Smooth muscle cell of the brain vasculature (primary cell): ENCODE data around the gene CTH.
"Not testable (repeated sequence)": the region's sequence is repeated elsewhere in the genome, so short reads cannot be mapped to it uniquely, and the experiment has no call there.

Experiments used
- DNase-seq: peaks from one replicate; pipeline ENCODE4 v3.0.0-alpha.2; 2012; ENCODE audit warnings: low read depth, low spot score

Gene CTH

DNA sequence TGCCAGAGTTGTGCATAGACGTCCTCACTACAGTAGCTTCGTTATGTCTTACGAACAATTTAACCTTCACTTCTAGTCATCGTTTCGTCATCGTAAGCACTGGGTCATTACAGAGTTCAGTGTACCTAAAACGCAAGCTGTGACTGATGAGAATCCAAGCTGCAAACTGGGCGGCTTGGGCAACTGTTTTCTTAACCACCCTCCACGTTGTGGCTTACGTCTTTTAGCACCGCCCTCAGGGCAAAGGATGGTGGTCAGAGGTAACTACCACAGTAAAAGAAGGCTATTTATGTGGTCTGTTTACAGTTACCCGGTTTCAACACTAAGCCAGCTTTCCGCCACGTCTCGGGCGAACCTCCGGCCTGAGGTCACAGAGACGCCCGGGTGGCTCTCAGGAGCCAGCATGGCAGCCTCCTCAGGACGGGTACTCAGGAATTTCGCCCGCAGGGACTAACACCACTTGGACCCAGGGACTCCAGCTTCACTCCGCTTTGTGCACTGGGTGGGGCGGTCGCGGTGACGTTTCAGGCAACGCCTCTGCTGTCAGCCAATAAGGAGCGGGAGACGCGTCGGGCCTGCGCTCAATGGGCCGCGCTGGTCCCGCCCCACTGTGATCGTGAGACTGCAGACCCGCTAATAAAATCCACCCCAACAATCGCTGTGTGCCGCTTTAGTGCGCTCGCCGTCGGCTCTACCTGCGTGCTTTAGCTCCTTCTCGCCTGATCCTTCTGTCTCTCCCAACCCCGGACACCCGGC is at the start of gene CTH:
Gene CTH, plus strand, starts transcription at position 665 of the 756 bp plus-strand sequence. CDS start 148 bp downstream, outside the sequence.
- DNase-seq, result peak; percentile 86

DNA sequence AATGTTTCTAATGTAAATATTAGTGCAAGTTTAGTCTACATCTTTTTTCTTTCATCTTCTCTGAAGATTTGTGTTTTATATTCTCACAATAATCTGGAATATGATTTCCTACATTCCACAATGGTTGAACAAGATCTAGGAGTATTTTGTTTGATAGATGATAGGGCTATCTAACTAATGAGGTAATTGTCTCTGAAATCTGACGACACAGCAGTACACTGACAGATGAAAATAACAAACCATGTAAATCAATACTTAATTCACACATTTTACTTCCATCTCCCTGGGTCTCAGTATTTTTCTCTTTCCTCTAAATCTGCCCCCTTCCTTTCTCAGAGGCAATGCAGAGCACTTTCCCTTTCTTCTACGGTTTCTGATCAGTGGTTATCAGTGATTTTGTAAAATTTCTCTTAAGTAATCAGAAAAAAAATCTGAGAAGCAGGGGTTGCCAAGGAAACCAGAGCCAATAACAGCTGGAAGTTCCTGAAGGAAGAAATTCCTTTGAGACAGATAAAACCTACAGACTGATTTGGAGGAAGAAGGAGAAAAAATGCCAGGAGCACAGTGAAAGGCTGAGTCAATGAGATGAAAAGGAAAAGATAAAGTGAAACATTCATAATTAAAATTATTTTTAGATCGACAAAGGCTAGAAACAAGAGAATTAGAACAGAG is 49.2 kb upstream of the CTH start:
- peak; percentile 20 for DNase-seq

DNA sequence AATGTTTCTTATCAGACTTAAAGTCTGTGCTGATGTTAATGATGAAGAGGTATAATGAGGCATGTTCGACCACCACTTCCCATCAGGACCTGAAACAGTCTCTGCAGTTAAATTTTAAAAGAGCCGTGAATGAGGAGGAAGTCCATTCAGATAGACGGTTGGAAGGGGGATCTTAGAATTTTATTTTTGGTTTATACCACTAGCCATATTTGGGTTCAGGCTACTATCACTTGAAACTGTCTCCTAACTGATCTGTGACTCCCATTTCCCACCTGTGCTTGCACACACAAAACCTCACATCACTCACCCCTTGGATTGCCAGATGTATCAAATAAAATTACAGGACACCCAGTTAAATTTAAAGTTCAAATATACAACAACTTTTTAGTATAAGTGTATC is 46.6 kb upstream of the CTH start:
- DNase-seq, result no peak

DNA sequence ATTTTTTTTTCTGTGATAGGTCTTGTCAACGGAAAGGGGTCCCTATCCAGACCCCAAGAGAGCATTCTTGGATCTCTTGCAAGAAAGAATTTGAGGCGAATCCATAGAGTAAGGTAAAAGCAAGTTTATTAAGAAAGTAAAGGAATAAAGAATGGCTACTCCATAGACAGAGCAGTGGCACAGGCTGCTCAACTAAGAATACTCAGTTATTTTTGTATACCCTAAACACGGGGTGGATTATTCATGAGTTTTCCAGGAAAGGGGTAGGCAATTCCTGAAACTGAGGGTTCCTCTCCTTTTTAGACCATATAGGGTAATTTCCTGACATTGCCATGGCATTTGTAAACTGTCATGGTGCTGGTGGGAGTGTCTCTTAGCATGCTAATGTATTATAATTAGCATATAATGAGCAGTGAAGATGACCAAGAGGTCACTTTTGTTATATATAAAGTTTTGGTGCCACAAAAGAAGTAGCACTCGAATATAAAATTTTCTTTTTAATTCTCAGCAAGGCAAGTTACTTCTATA is 44.6 kb upstream of the CTH start:
- not testable (repeated sequence) for DNase-seq

DNA sequence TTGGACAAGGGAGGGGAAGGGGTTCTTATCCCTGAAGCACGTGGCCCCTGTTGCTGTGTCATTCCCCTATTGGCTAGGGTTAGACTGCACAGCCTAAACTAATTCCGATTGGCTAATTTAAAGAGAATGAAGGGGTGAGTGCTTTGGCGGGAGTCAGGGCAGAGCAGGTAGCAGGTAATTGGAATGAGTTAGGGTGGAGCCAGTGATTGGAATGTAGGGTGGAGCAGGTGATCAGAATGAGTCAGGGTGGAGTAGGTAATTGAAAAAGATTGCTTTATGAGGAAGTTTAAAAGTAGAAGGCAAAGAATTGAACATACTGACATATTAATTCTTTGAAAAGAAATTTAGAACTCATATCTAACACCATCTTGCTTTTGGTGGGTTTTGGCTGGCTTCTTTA is 44.1 kb upstream of the CTH start:
- DNase-seq, result not testable (repeated sequence)

DNA sequence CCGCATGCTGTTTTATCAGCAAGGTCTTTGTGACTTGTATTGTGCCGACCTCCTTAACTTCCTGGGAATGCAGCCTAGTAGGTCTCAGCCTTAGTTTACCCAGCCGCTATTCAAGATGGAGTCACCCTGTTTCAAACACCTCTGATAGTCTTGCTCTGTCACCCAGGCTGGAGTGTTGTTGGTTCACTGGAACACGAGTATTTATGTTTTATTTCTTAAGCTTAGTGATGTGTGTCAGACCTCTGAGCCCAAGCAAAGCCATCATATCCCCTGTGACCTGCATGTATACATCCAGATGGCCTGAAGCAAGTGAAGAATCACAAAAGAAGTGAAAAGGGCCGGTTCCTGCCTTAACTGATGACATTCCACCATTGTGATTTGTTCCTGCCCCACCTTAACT is 43.7 kb upstream of the CTH start:
- DNase-seq, result not testable (repeated sequence)

DNA sequence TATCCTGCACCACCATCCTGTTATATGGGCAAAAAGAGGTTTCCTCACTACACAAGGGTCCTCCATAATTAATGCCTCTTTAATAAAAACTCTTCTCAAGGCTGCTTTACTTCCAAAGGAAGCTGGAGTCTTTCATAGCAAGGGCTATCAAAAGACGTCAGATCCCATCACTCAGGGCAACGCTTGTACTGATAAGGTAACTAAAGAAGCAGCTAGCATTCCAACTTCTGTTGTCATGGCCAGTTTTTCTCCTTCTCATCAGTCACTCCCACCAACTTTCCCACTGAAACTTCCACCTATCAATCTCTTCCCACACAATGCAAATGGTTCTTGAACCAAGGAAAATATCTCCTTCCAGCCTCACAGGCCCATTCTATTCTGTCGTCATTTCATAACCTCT is 39.5 kb upstream of the CTH start:
- DNase-seq, result not testable (repeated sequence)

DNA sequence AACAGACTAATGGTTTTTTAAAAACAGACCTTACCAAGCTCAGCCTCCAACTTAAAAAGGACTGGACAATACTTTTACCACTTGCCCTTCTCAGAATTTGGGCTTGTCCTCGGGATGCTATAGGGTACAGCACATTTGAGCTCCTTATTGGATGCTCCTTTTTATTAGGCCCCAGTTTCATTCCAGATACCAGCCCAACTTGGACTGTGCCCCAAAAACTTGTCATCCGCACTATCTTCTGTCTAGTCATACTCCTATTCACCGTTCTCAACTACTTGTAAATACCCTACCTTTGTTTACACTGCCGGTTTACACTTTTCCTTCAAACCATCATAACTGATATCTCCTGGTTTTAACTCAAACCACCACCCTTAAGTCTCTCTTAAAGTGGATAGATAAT is 38.6 kb upstream of the CTH start:
- no peak for DNase-seq

DNA sequence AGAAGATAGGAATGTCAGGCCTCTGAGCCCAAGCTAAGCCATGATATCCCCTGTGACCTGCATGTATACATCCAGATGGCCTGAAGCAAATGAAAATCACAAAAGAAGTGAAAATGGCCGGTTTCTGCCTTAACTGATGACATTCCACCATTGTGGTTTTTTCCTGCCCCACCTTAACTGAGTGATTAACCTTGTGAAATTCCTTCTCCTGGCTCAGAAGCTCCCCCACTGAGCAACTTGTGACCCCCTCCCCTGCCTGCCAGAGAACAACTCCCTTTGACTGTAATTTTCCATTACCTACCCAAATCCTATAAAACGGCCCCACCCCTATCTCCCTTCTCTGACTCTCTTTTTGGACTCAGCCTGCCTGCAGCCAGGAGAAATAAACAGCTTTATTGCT is 37.5 kb upstream of the CTH start:
- not testable (repeated sequence) for DNase-seq

DNA sequence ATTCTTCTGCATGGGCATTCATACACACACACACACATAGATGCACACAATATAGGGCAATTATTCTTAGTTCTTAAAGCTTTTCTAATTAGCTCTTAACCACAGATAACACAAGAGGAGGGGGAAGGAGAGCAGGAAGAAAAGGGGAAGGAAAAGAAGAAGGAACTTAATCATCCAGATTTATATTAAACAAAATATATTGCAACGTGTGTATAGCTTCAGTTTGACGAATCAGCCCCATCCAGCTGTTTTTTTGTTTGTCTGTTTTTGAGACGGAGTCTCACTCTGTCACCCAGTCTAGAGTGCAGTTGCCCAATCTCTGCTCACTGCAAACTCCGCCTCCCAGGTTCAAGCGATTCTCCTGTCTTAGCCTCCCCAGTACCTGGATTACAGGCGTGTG is 34.9 kb upstream of the CTH start:
- no peak for DNase-seq

DNA sequence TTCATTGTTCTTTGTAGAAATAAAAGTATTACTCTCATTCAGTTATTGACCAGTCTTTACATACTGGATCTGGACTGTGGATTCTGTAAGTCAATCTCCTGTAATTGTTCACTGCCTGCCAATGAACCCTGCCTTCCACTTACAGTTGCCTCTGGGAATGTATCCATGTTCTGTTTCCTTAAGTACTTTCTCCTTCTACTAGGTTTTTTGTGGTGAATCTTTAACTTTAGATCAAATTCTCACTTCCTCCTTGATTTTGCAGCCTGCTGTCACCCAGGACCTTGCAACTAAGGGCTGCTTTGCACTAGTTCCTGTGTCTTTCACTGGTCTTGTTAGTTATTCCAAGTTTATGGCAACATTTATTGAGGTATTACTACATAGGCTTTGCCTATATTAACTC is 28.4 kb upstream of the CTH start:
- DNase-seq, result no peak

DNA sequence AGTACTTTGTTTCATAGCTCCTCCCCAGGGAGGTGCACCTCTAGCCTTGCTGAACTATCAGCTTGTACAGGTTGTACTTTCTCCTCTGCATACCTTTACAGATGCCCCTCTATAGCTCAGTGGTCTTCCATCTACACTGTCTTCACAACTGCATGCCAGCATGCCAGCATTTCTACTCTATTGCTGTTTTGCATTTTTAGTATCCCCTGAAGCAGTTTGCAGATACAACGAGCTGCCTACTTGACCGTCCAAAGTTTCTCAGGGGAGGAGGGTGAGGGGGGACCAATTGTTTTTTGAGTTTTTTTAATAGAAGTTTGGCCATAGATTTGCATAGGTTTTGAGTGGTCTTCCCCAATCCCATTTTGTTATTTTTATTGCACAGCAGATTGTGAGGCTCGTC is 27.6 kb upstream of the CTH start:
- no peak for DNase-seq

DNA sequence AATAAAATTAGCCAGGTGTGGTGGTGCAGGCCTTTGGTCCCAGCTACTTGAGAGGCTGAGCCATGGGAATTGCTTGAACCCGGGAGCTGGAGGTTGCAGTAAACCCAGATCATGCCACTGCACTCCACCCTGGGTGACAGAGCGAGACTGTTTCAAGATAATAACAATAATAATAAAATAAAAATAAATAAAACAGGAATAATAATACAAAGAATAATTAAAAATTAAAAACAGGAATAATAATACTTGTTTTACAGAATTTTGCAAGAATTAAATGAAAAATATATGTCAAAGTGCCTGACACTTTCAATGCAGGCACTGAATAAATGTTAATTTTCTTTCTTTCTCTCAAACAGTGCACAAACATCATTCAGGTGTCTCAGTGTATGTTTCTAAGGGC is 26.5 kb upstream of the CTH start:
- DNase-seq, result no peak

DNA sequence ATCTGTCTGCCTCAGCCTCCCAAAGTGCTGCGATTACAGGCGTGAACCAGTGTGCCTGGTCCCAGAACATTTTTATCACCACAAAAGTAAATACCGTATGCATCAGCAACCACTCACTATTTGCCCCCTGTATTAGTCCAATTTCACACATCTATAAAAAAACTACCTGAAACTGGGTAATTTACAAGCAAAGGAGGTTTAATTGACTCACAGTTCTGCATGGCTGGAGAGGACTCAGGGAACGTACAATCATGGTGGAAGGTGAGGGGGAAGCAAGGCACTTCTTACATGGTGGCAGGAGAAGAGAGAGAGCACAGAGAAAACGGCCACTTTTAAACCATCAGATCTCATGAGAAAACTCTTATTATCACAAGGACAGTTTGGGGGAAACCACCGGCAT is 25.6 kb upstream of the CTH start:
- no peak for DNase-seq

DNA sequence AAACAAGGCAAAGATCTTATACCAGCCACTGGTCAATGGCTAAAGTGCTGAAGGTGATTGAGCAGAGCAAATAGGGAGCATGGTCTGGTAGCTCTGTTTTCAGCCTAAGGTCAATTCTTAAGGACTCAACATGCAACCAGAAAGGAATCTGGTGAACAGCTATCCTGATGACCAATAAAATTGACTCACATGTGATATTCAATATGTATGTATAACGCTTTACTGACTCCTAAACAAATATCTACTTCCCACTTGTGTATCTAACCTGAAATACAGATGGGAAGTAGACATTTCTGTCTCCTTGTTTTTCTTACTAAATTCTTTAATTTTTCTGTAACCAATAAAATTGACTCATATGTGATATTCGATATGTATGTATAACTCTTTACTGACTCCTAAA is 24.9 kb upstream of the CTH start:
- DNase-seq, result no peak

DNA sequence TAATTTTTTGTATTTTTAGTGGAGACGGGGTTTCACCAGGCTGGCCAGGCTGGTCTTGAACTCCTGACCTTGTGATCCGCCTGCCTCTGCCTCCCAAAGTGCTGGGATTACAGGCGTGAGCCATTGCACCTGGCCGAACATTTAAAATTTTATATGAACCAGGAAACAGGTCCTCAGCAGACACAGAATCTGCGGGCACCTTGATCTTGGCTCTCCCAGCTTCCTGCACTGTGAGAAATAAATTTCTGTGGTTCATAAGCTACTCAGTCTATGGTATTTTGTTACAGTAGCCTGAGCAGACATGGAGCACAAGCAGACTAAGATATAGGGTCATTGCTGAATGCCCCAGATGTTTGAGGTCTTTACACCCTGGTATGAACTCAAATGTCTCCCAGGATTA is 23.6 kb upstream of the CTH start:
- no peak for DNase-seq

DNA sequence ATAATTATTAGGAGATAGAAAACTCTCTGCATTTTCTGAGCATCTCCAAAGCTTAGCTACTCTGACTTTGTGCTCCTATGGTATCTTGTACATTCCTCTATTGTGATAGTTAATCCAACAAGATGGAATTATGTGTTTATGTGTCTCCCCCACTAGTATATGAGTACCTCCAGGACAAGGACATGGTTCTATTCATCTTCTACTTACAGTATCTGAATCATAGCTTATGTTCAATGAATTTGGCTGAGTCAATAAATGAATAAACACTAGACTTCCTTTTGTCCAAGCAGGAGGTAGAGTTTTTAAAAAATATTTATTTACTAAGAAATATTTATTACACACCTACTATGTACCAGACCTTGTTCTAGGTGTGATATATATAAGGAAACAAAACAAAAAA is 18.4 kb upstream of the CTH start:
- no peak for DNase-seq

DNA sequence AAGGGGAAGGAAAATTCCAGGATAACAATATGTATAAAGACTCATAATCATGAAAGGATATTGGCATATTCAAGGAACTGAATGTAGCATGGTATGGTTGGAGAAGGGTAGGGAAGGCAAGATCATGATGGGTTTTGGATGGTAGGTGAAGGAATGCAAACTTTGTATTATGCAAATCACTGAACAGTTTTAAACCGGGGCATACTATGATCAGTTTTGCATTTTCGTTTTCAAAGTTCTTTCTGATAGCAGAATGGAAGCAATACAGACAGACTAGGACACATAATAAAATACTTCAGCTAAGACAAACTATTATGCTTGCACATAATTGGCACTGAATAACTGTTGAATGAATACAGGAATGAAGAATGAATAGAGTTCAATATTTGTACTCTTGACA is 14.5 kb upstream of the CTH start:
- no peak for DNase-seq

DNA sequence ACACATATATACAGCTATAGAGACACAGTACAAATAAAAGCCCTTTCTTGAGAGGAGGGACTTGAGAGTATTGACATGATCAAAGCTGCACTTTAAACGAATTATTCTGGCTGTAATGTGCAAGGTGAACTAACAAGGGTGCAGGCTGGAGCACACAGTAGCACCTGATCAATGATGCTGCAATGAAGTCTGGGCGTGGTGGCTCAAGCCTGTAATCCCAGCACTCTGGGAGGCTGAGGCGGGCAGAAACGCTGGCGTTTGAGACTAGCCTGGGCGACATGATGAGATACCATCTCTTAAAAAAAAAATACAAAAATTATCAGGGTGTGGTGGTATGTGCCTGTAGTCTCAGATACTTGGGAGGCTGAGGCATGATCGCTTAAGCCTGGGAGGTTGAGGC is 14.1 kb upstream of the CTH start:
- DNase-seq, result no peak

DNA sequence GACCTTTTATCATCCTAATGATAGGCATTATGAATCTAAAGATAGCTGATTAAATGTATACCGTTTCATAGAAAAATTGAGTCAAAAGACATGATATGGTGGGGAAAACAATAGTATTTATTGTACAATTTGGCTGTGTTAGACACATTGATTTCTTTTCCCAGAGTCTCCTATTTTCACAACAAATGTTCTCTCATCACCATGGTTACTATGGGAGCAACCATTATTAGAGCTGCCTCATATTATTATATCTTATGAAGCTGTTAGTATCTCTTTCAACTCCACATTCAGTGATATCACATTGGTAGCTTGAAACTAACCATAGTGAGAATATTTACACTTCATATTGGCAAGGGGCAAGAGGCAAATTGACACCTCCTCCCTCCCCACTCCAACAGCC is 10.7 kb upstream of the CTH start:
- no peak for DNase-seq

DNA sequence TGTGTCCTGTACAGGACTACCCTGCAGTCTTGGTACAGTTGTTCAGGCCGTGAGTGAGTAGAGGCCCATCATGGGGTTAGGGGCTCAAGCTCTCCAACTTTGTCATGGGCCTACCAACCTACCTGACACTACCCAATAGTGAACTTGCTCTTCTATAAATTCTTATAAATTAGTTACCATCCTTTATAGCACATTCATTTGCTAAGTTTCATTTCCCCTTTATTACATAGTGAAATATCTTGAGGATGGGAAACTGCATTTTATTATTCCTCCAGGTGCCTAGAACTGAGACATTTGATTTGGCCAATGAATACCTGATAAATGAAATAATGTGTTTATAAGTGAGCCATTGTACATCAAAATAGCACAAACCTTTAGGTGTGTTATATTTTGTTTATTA is 9.1 kb upstream of the CTH start:
- no peak for DNase-seq

DNA sequence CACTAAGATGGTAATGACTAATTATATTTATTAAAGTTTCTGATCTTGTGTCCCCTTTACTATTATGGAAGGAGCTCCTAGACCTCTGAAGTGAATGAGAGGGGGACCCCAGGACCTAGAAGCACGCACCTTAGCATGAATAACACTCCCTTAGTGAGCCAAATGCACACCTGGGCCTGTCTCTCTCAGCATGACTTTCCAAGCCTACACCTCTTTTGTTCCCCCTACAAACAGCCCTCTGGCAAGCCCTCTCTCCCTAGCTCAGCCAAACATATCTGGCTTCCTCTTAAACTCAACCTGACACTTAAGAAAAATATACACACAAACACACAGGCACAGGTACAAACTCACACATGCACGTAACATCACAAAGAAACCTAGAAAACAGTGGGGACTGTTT is 7.3 kb upstream of the CTH start:
- DNase-seq, result no peak

DNA sequence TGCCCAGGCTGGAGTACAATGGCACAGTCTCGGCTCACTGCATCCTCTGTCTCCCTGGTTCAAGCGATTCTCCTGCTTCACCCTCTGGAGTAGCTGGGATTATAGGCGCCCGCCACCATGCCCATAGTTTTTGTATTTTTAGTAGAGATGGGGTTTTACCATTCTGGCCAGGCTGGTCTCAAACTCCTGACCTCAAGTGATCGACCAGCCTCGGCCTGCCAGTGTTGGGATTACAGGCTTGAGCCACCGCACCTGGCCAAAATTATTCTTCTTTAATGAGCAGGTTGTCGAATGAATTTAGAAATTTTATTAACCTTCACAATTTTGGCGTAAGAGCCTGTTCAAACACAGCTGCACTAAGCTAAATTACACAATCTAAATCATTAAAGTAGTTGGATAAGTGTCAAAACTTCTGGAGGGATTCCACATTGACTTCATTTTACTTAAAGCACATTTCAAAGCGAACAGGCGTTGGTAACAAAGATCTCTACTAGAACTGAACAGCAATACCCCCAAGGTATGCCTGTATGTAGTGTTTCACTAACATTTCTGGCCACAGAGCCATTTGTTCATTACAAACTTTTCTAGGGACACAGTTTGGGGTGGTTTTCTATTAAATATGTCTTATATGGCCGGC is 5.2 kb upstream of the CTH start:
- no peak for DNase-seq
